ENCODE results near the gene DNAJC1. TPM values are rescaled to one million over a fixed set of nuclear protein-coding genes. Genes with fewer than 3 reads are reported as not detected.

Gene DNAJC1
- total RNA-seq, 5 donors from 2014 or later (not counting 1 experiment from before 2014, with no cell fraction given): 12.8 to 23.1 (median 16.7) TPM

- no peak overlapping the region for H3K4me3 Mint-ChIP-seq
- no peak overlapping the region for H3K4me3 ChIP-seq (ENCODE audit: control insufficient read depth in 1 of 2, extremely low read depth in 1 of 2, low read length in 1 of 2)
- WGBS (ENCODE audit: insufficient coverage): no CpG with 5 or more reads among the region's 1 CpG
- peaks cover 0 to 2% of the 10 kb centered on the region in 2 experiments for H3K4me1 ChIP-seq (ENCODE audit: control insufficient read depth in 1 of 2, extremely low read depth in 1 of 2, insufficient read depth in 2 of 2, low read length in 2 of 2)
- no peak for DNase-seq
- H3K36me3 Mint-ChIP-seq: no peaks in the 10 kb centered on the region
- no peaks in the 10 kb centered on the region for H3K27me3 Mint-ChIP-seq
- H3K27ac Mint-ChIP-seq: no peak overlapping the region
- CTCF ChIA-PET: interaction anchor here in 1 of 2 donors (1.2 kb wide), 1 partner anchor 22 kb away, joined by 3 read pairs; no protein-coding TSS in a partner anchor
- ATAC-seq (replicated peaks in 1 of 4): no peak
- no peaks in the 10 kb centered on the region for H3K36me3 ChIP-seq (ENCODE audit: control insufficient read depth in 2 of 2, extremely low read depth in 1 of 2, insufficient read depth in 1 of 2, low read length in 1 of 2)
- peaks cover 0 to 6% (median 1%) of the 10 kb centered on the region in 3 donors for H3K4me1 Mint-ChIP-seq
- H3K27me3 ChIP-seq (replicated peaks in 1 of 2; ENCODE audit: control insufficient read depth in 2 of 2, extremely low read depth in 1 of 2, insufficient read depth in 2 of 2, low read length in 1 of 2): no peaks in the 10 kb centered on the region
- no peak overlapping the region for H3K27ac ChIP-seq (ENCODE audit: low read length)
- no peaks in the 10 kb centered on the region for H3K9me3 Mint-ChIP-seq
- POLR2A ChIA-PET: no interaction called here
- no peaks in the 10 kb centered on the region for H3K9me3 ChIP-seq
These were observed 48.8 kb downstream of the DNAJC1 start for GRCh38 chr10:21954690-21955089.

GRCh38 chr10:21954132-21954531 is 49.4 kb downstream of the DNAJC1 start:
- Mint-ChIP-seq H3K4me1 (peaks cover 0 to 6% (median 1%) of the 10 kb centered on the region in 3 donors), H3K4me3 (no peak overlapping the region), H3K36me3 (no peaks in the 10 kb centered on the region), H3K9me3 (no peaks in the 10 kb centered on the region), H3K27me3 (no peaks in the 10 kb centered on the region), H3K27ac (no peak overlapping the region)
- Histone ChIP-seq H3K27ac (ENCODE audit: low read length) (no peak overlapping the region), H3K27me3 (replicated peaks in 1 of 2; ENCODE audit: control insufficient read depth in 2 of 2, extremely low read depth in 1 of 2, insufficient read depth in 2 of 2, low read length in 1 of 2) (no peaks in the 10 kb centered on the region), H3K4me1 (ENCODE audit: control insufficient read depth in 1 of 2, extremely low read depth in 1 of 2, insufficient read depth in 2 of 2, low read length in 2 of 2) (peaks cover 0 to 2% of the 10 kb centered on the region in 2 experiments), H3K9me3 (no peaks in the 10 kb centered on the region), H3K36me3 (ENCODE audit: control insufficient read depth in 2 of 2, extremely low read depth in 1 of 2, insufficient read depth in 1 of 2, low read length in 1 of 2) (no peaks in the 10 kb centered on the region), H3K4me3 (ENCODE audit: control insufficient read depth in 1 of 2, extremely low read depth in 1 of 2, low read length in 1 of 2) (no peak overlapping the region)
- DNase-seq: no peak
- ATAC-seq (replicated peaks in 1 of 4): no peak
- no CpG with 5 or more reads among the region's 5 CpGs for WGBS (ENCODE audit: insufficient coverage)
- ChIA-PET POLR2A (no interaction called here), CTCF (interaction anchor here (0.6 to 1.2 kb wide), 5 partner anchors 21 to 1035 kb away, joined by 3 to 9 read pairs (median 3); no protein-coding TSS in a partner anchor)

- ChIA-PET CTCF (interaction anchor here (0.6 to 1.2 kb wide), 16 partner anchors 18 to 1136 kb away, joined by 3 to 11 read pairs (median 4); no protein-coding TSS in a partner anchor), POLR2A (interaction anchor here (0.5 to 0.6 kb wide), 3 partner anchors 168 to 1762 kb away, joined by 3 to 9 read pairs (median 8); no protein-coding TSS in a partner anchor)
- Histone ChIP-seq H3K9me3 (no peaks in the 10 kb centered on the region), H3K36me3 (ENCODE audit: control insufficient read depth in 2 of 2, extremely low read depth in 1 of 2, insufficient read depth in 1 of 2, low read length in 1 of 2) (no peaks in the 10 kb centered on the region), H3K27ac (ENCODE audit: low read length) (no peak overlapping the region), H3K4me1 (ENCODE audit: control insufficient read depth in 1 of 2, extremely low read depth in 1 of 2, insufficient read depth in 2 of 2, low read length in 2 of 2) (peaks cover 0 to 2% of the 10 kb centered on the region in 2 experiments), H3K4me3 (ENCODE audit: control insufficient read depth in 1 of 2, extremely low read depth in 1 of 2, low read length in 1 of 2) (no peak overlapping the region), H3K27me3 (replicated peaks in 1 of 2; ENCODE audit: control insufficient read depth in 2 of 2, extremely low read depth in 1 of 2, insufficient read depth in 2 of 2, low read length in 1 of 2) (no peaks in the 10 kb centered on the region)
- DNase-seq: peak in 1 of 35 experiments; percentile 53
- Mint-ChIP-seq H3K27me3 (no peaks in the 10 kb centered on the region), H3K4me3 (no peak overlapping the region), H3K36me3 (no peaks in the 10 kb centered on the region), H3K27ac (no peak overlapping the region), H3K9me3 (no peaks in the 10 kb centered on the region), H3K4me1 (peaks cover 0 to 3% (median 1%) of the 10 kb centered on the region in 3 donors)
- peak; percentile 42 to 67 (median 52) for ATAC-seq (replicated peaks in 1 of 4)
- WGBS (ENCODE audit: insufficient coverage): no CpG with 5 or more reads among the region's 1 CpG
These were observed 49.9 kb downstream of the DNAJC1 start for GRCh38 chr10:21953585-21954057.

GRCh38 chr10:21950566-21950965 is 53.0 kb downstream of the DNAJC1 start:
- Mint-ChIP-seq H3K4me3 (no peak overlapping the region), H3K4me1 (peaks cover under 1 to 1% (median under 1%) of the 10 kb centered on the region in 3 donors), H3K36me3 (no peaks in the 10 kb centered on the region), H3K9me3 (no peaks in the 10 kb centered on the region), H3K27me3 (no peaks in the 10 kb centered on the region), H3K27ac (no peak overlapping the region)
- Histone ChIP-seq H3K4me3 (ENCODE audit: control insufficient read depth in 1 of 2, extremely low read depth in 1 of 2, low read length in 1 of 2) (no peak overlapping the region), H3K27ac (ENCODE audit: low read length) (no peak overlapping the region), H3K27me3 (replicated peaks in 1 of 2; ENCODE audit: control insufficient read depth in 2 of 2, extremely low read depth in 1 of 2, insufficient read depth in 2 of 2, low read length in 1 of 2) (no peaks in the 10 kb centered on the region), H3K4me1 (ENCODE audit: control insufficient read depth in 1 of 2, extremely low read depth in 1 of 2, insufficient read depth in 2 of 2, low read length in 2 of 2) (peaks cover 0 to 2% of the 10 kb centered on the region in 2 experiments), H3K36me3 (ENCODE audit: control insufficient read depth in 2 of 2, extremely low read depth in 1 of 2, insufficient read depth in 1 of 2, low read length in 1 of 2) (no peaks in the 10 kb centered on the region), H3K9me3 (no peaks in the 10 kb centered on the region)
- ATAC-seq (replicated peaks in 1 of 4): no peak
- DNase-seq: no peak
- POLR2A ChIA-PET: no interaction called here
- CTCF ChIA-PET: interaction anchor here in 1 of 2 donors (0.7 kb wide), 1 partner anchor 1255 kb away, joined by 3 read pairs; no protein-coding TSS in a partner anchor
- whole genome bisulfite sequencing (ENCODE audit: insufficient coverage): no CpG with 5 or more reads among the region's 2 CpGs

GRCh38 chr10:21946946-21947345 is 56.6 kb downstream of the DNAJC1 start:
- H3K9me3 Mint-ChIP-seq: no peaks in the 10 kb centered on the region
- ChIA-PET CTCF (no interaction called here), POLR2A (interaction anchor here in 1 of 2 donors (0.6 kb wide), 1 partner anchor 358 kb away, joined by 5 read pairs; no protein-coding TSS in a partner anchor)
- H3K4me1 ChIP-seq (ENCODE audit: control insufficient read depth in 1 of 2, extremely low read depth in 1 of 2, insufficient read depth in 2 of 2, low read length in 2 of 2): no peaks in the 10 kb centered on the region
- H3K36me3 ChIP-seq (ENCODE audit: control insufficient read depth in 2 of 2, extremely low read depth in 1 of 2, insufficient read depth in 1 of 2, low read length in 1 of 2): no peaks in the 10 kb centered on the region
- H3K4me3 Mint-ChIP-seq: no peak overlapping the region
- ATAC-seq (replicated peaks in 1 of 4): no peak
- H3K36me3 Mint-ChIP-seq: no peaks in the 10 kb centered on the region
- no peak overlapping the region for H3K4me3 ChIP-seq (ENCODE audit: control insufficient read depth in 1 of 2, extremely low read depth in 1 of 2, low read length in 1 of 2)
- DNase-seq: no peak
- H3K27ac ChIP-seq (ENCODE audit: low read length): no peak overlapping the region
- H3K27ac Mint-ChIP-seq: no peak overlapping the region
- H3K27me3 ChIP-seq (replicated peaks in 1 of 2; ENCODE audit: control insufficient read depth in 2 of 2, extremely low read depth in 1 of 2, insufficient read depth in 2 of 2, low read length in 1 of 2): no peaks in the 10 kb centered on the region
- peaks cover 11 to 21% (median 13%) of the 10 kb centered on the region in 3 donors for H3K4me1 Mint-ChIP-seq
- no peaks in the 10 kb centered on the region for H3K9me3 ChIP-seq
- H3K27me3 Mint-ChIP-seq: no peaks in the 10 kb centered on the region

GRCh38 chr10:21944727-21945386 is 58.7 kb downstream of the DNAJC1 start:
- Mint-ChIP-seq H3K4me1 (peaks cover 14 to 23% (median 15%) of the 10 kb centered on the region in 3 donors), H3K36me3 (peaks cover under 1% of the 10 kb centered on the region), H3K27me3 (no peaks in the 10 kb centered on the region), H3K27ac (peak overlapping the region; percentile 29 to 37), H3K4me3 (no peak overlapping the region), H3K9me3 (no peaks in the 10 kb centered on the region)
- H3K9me3 ChIP-seq: no peaks in the 10 kb centered on the region
- 100% methylated on average over 1 of the region's 2 CpGs for WGBS (ENCODE audit: insufficient coverage)
- H3K36me3 ChIP-seq (ENCODE audit: control insufficient read depth in 2 of 2, extremely low read depth in 1 of 2, insufficient read depth in 1 of 2, low read length in 1 of 2): no peaks in the 10 kb centered on the region
- no peak overlapping the region for H3K27ac ChIP-seq (ENCODE audit: low read length)
- no peaks in the 10 kb centered on the region for H3K4me1 ChIP-seq (ENCODE audit: control insufficient read depth in 1 of 2, extremely low read depth in 1 of 2, insufficient read depth in 2 of 2, low read length in 2 of 2)
- ChIA-PET CTCF (no interaction called here), POLR2A (no interaction called here)
- DNase-seq (no peak), ATAC-seq (replicated peaks in 1 of 4) (no peak)
- no peaks in the 10 kb centered on the region for H3K27me3 ChIP-seq (replicated peaks in 1 of 2; ENCODE audit: control insufficient read depth in 2 of 2, extremely low read depth in 1 of 2, insufficient read depth in 2 of 2, low read length in 1 of 2)
- H3K4me3 ChIP-seq (ENCODE audit: control insufficient read depth in 1 of 2, extremely low read depth in 1 of 2, low read length in 1 of 2): no peak overlapping the region

All from T-cell (primary cell).